HL-60 (cell line): Measurements from ENCODE around the gene VTN.

Experiments
- DNase-seq, 2 experiments: peaks; one replicate each; pipeline ENCODE4 v3.0.0-alpha.2; 2010 to 2020; ENCODE audit warnings: low read depth in 1 of 2, low spot score in 1 of 2
- H3K27ac ChIP-seq: fragments of 250-450 bp; sonication (Bioruptor Pico); replicated peaks from 2 replicates; pipeline ENCODE4 v1.5.1; 2020; ENCODE audit warnings: mild to moderate bottlenecking, moderate library complexity
- H3K27me3 ChIP-seq: fragments of 250-450 bp; sonication (Bioruptor Pico); 2 replicates; pipeline ENCODE4 v1.5.1; 2021; ENCODE audit warnings: mild to moderate bottlenecking, moderate library complexity; ENCODE audit not compliant: insufficient read depth, poor library complexity, severe bottlenecking
- H3K4me3 ChIP-seq: replicated peaks from 2 replicates; pipeline ENCODE4 v1.5.1; 2011; ENCODE audit warnings: mild to moderate bottlenecking, control low read depth, low read length; ENCODE audit not compliant: insufficient read depth
- GABPA ChIP-seq: IDR thresholded peaks from 2 replicates; pipeline ENCODE4 v1.6.1; 2012; ENCODE audit warnings: low read depth
- POLR2AphosphoS5 ChIP-seq: IDR thresholded peaks from 2 replicates; pipeline ENCODE4 v1.6.1; 2012; ENCODE audit warnings: low read depth
- SPI1 ChIP-seq: IDR thresholded peaks from 2 replicates; pipeline ENCODE4 v1.6.1; 2012; ENCODE audit warnings: low read depth, mild to moderate bottlenecking, borderline replicate concordance
- TF ChIP-seq, protein P1 (sequence below): IDR thresholded peaks from 2 replicates; pipeline ENCODE4 v1.6.1; 2012; ENCODE audit warnings: low read depth; ENCODE audit not compliant: insufficient replicate concordance
- TF ChIP-seq, protein P2 (sequence below): IDR thresholded peaks from one replicate; pipeline ENCODE4 v1.5.1; 2011; ENCODE audit warnings: low read length, control low read depth, inconsistent platforms; ENCODE audit not compliant: insufficient read depth

VTN gene

DNA sequence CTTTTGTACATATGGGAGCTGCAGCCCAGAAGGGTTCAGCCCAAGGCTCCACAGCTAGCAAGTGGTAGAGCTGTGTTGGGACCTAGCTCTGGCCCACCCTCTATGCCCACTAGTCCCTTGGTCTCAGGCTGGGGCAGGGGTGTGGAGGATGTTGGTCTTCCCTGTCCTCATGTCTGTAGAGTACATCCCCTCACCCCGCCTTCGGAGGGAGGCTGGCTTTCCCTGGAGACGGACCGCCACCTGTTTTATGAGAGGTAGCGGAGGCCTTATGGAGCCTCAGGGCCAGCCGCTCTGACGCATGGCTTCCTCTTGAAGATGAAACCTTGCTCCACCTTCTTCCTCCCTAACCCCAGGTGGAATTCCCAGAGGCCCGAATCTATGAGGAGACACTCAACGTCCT is 26.1 kb downstream of the VTN start:
- H3K27me3 ChIP-seq: no peaks in the 10 kb centered on the region
- H3K4me3 ChIP-seq: no peak overlapping the region
- no peak for DNase-seq
- no peak overlapping the region for H3K27ac ChIP-seq
- peak; percentile 22; the same call in 1 of the 2 replicates for TF ChIP-seq POLR2AphosphoS5
- TF ChIP-seq, protein P1, sequence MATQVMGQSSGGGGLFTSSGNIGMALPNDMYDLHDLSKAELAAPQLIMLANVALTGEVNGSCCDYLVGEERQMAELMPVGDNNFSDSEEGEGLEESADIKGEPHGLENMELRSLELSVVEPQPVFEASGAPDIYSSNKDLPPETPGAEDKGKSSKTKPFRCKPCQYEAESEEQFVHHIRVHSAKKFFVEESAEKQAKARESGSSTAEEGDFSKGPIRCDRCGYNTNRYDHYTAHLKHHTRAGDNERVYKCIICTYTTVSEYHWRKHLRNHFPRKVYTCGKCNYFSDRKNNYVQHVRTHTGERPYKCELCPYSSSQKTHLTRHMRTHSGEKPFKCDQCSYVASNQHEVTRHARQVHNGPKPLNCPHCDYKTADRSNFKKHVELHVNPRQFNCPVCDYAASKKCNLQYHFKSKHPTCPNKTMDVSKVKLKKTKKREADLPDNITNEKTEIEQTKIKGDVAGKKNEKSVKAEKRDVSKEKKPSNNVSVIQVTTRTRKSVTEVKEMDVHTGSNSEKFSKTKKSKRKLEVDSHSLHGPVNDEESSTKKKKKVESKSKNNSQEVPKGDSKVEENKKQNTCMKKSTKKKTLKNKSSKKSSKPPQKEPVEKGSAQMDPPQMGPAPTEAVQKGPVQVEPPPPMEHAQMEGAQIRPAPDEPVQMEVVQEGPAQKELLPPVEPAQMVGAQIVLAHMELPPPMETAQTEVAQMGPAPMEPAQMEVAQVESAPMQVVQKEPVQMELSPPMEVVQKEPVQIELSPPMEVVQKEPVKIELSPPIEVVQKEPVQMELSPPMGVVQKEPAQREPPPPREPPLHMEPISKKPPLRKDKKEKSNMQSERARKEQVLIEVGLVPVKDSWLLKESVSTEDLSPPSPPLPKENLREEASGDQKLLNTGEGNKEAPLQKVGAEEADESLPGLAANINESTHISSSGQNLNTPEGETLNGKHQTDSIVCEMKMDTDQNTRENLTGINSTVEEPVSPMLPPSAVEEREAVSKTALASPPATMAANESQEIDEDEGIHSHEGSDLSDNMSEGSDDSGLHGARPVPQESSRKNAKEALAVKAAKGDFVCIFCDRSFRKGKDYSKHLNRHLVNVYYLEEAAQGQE: no peak

DNA sequence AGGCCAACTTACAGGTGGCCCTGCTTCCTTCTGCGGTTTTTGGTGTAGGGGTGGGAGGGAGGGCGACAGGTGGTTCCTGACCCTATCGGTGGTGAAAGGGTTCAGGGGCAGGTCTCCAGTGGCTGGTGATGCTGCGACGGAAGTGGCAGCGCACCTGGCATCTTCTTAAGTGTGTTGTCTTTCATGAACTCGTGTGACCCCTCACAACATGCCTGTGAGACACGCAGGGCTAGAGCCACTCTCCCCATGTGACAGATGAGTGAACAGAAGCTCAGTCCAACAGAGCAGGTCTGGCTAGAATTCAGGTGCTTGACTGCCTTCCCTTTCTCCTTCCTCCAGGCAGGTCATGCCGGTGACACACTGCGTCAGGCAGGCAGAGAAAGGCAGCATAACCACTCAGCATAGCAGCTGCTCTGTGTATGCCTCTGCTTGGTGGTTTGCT is 26.6 kb downstream of the VTN start:
- H3K27me3 ChIP-seq: no peaks in the 10 kb centered on the region
- 0 out of 2 replicates have a peak, but pooled peaks have one; percentile 30 for TF ChIP-seq POLR2AphosphoS5
- TF ChIP-seq SPI1: no peak

DNA sequence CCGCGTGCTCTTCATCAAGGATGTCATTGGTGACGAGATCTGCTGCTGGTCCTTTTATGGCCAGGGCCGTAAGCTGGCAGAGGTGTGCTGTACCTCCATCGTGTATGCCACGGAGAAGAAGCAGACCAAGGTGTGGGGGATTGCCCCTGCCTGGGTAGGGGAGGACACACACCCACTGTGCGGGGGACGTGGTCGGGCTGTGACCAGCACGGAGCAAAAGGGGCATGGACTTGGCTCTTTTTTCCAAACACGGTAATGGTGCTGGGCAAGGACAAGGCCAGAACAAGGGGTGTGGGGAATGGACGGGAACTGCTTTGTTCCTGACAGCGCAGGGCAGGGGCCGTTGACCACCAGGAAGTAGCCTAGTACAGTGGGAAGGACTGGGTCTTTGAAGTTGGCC is 27.8 kb downstream of the VTN start:
- H3K27ac ChIP-seq: no peak overlapping the region
- TF ChIP-seq, protein P2, sequence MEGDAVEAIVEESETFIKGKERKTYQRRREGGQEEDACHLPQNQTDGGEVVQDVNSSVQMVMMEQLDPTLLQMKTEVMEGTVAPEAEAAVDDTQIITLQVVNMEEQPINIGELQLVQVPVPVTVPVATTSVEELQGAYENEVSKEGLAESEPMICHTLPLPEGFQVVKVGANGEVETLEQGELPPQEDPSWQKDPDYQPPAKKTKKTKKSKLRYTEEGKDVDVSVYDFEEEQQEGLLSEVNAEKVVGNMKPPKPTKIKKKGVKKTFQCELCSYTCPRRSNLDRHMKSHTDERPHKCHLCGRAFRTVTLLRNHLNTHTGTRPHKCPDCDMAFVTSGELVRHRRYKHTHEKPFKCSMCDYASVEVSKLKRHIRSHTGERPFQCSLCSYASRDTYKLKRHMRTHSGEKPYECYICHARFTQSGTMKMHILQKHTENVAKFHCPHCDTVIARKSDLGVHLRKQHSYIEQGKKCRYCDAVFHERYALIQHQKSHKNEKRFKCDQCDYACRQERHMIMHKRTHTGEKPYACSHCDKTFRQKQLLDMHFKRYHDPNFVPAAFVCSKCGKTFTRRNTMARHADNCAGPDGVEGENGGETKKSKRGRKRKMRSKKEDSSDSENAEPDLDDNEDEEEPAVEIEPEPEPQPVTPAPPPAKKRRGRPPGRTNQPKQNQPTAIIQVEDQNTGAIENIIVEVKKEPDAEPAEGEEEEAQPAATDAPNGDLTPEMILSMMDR: no peak
- TF ChIP-seq GABPA (no peak), SPI1 (no peak), POLR2AphosphoS5 (no peak)
- TF ChIP-seq, protein P1: no peak
- H3K27me3 ChIP-seq: no peaks in the 10 kb centered on the region
- H3K4me3 ChIP-seq: no peak overlapping the region
- no peak for DNase-seq

More for the DNA sequence above, 26.6 kb downstream of the VTN start:
- Histone ChIP-seq H3K27ac (no peak overlapping the region), H3K4me3 (no peak overlapping the region)
- DNase-seq: no peak

DNA sequence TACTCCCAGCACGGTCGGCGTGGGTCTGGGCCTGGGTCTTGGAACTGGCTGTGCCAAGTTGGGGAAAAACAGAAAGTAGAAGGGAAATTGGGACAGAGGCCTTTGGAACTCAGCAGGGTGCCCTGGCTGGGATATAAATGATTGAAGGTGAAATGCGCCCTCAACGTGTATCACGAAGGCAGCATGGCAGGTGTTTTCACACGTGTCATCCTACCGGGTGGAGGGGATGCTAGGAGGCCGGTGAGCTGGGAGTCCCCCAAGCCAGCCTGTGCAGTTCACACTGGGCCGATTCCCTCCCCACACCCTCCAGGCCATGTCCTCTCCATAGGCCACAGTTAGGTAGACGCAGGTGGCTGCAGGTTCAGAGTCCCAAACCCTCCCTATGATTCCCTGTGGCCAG is 28.6 kb downstream of the VTN start:
- Histone ChIP-seq H3K27ac (no peak overlapping the region), H3K27me3 (no peaks in the 10 kb centered on the region), H3K4me3 (no peak overlapping the region)
- TF ChIP-seq, protein P2: no peak
- no peak for TF ChIP-seq SPI1
- TF ChIP-seq, protein P1: no peak
- no peak for TF ChIP-seq GABPA
- TF ChIP-seq POLR2AphosphoS5: no peak
- DNase-seq: no peak
